HepG2 (cell line): ENCODE results near the gene MTM1. TPM values are rescaled to one million over a fixed set of nuclear protein-coding genes. Genes with fewer than 3 reads are reported as not detected.

ENCODE experiments used
- ATAC-seq: fragments of 200-7000 bp; cut with Tn5 transposase; 3 replicates; pipeline ENCODE4 v1.9.1; 2020; ENCODE audit warnings: mild to moderate bottlenecking, moderate library complexity
- BruUV-seq: library from RNA; stranded (reverse); fragments of 400-500 nt; replicated peaks from 2 replicates; lab custom pipeline; 2021; lab: Mats Ljungman, UMichigan
- CTCF ChIA-PET: fragments of 300-600 bp; formaldehyde crosslinking; extraction: SDS; loops from one replicate; lab custom pipeline; 2021; ENCODE audit warnings: low total read pairs, inconsistent platforms, low intra/inter-chr PET ratio; lab: Yijun Ruan, JAX
- POLR2A ChIA-PET: fragments of 350-600 bp; sonication (Branson Sonifier 250); formaldehyde crosslinking; loops from one replicate; lab custom pipeline; 2020; ENCODE audit warnings: antibody characterized with exemption, inconsistent platforms; lab: Yijun Ruan, JAX
- DNase-seq: peaks from one replicate; pipeline ENCODE4 v3.0.0-alpha.2; 2015; ENCODE audit warnings: low spot score
- FAIRE-seq: peaks from 3 replicates; lab custom pipeline; 2011; peaks lifted over from hg19 to GRCh38; lab: Jason Lieb, UNC
- H2AFZ ChIP-seq: one replicate; pipeline ENCODE4 v1.6.1; 2011; ENCODE audit warnings: low read length, inconsistent platforms
- H3K27ac ChIP-seq: fragments of 300-600 bp; 3 replicates; pipeline ENCODE4 v1.8.0; 2011; ENCODE audit warnings: mixed run types, mild to moderate bottlenecking, mixed read lengths, low read length, inconsistent platforms; ENCODE audit not compliant: insufficient read depth; ENCODE audit errors: extremely low read length
- H3K27me3 ChIP-seq, 2 experiments: fragments of 200-600 bp in 1 of 2; 2 replicates in 1 of 2; 3 replicates in 1 of 2; pipeline versions ENCODE4 v1.6.0 to v1.8.0; 2011; ENCODE audit warnings: low read length in 2 of 2, mild to moderate bottlenecking in 2 of 2, moderate library complexity in 2 of 2, inconsistent platforms in 1 of 2; ENCODE audit not compliant: insufficient read depth in 2 of 2, control insufficient read depth in 1 of 2
- H3K36me3 ChIP-seq, 2 experiments: fragments of 200-600 bp in 1 of 2; replicated peaks in 1 of 2; 2 replicates in 1 of 2; 3 replicates in 1 of 2; pipeline versions ENCODE4 v1.5.1 to v1.8.0; 2011; ENCODE audit warnings: low read length in 2 of 2, inconsistent platforms in 1 of 2; ENCODE audit not compliant: insufficient read depth in 2 of 2, control insufficient read depth in 1 of 2
- H3K4me1 ChIP-seq: 2 replicates; pipeline ENCODE4 v1.5.1; 2012; ENCODE audit warnings: low read length, inconsistent platforms; ENCODE audit not compliant: insufficient read depth
- H3K4me2 ChIP-seq: 2 replicates; pipeline ENCODE4 v1.6.0; 2011; ENCODE audit warnings: low read depth, low read length, inconsistent platforms
- H3K4me3 ChIP-seq, 3 experiments: fragments of 200-600 bp in 1 of 3; sonication (generic), shearing (Covaris generic) in 1 of 3; replicated peaks in 1 of 3; 2 replicates each; pipeline ENCODE4 v1.5.1; 2011 to 2016; ENCODE audit warnings: low read length in 3 of 3, inconsistent platforms in 2 of 3, low read depth in 2 of 3, mild to moderate bottlenecking in 2 of 3, control low read depth in 1 of 3, mixed read lengths in 1 of 3; ENCODE audit not compliant: insufficient read depth in 1 of 3
- H3K79me2 ChIP-seq: one replicate; pipeline ENCODE4 v1.6.1; 2011; ENCODE audit warnings: low read length, inconsistent platforms; ENCODE audit not compliant: insufficient read depth
- H3K9ac ChIP-seq: 2 replicates; pipeline ENCODE4 v1.6.0; 2011; ENCODE audit warnings: mild to moderate bottlenecking, low read depth, low read length, inconsistent platforms; ENCODE audit not compliant: insufficient read depth
- H3K9me3 ChIP-seq: 2 replicates; pipeline ENCODE4 v1.5.1; 2012; ENCODE audit warnings: mild to moderate bottlenecking, low read length
- H4K20me1 ChIP-seq: 2 replicates; pipeline ENCODE4 v1.6.0; 2011; ENCODE audit warnings: inconsistent platforms, mild to moderate bottlenecking, low read length, moderate library complexity; ENCODE audit not compliant: insufficient read depth
- ATF1 ChIP-seq: IDR thresholded peaks from 2 replicates; pipeline ENCODE4 v1.6.1; 2016; ENCODE audit warnings: mild to moderate bottlenecking, control low read depth
- CEBPG ChIP-seq: IDR thresholded peaks from 2 replicates; pipeline ENCODE4 v1.6.1; 2016
- KDM4B ChIP-seq: sonication (generic); formaldehyde crosslinking; IDR thresholded peaks from 2 replicates; pipeline ENCODE4 v1.4.0; 2020; ENCODE audit warnings: missing genetic modification reagents
- KLF6 ChIP-seq: IDR thresholded peaks from 2 replicates; pipeline ENCODE4 v1.8.0; 2016; ENCODE audit warnings: missing biosample characterization, missing genetic modification reagents
- MZF1 ChIP-seq: sonication (generic); formaldehyde crosslinking; IDR thresholded peaks from 2 replicates; pipeline ENCODE4 v1.8.1; 2023; ENCODE audit warnings: mild to moderate bottlenecking, missing genetic modification reagents, borderline replicate concordance
- SOX13 ChIP-seq, 3 experiments: fragments of 450-650 bp in 1 of 3; sonication (generic) in 1 of 3; formaldehyde crosslinking in 1 of 3; IDR thresholded peaks in 2 of 3; conservative IDR thresholded peaks in 1 of 3; 2 replicates each; pipeline versions ENCODE4 v1.5.0 to v1.6.1; 2016 to 2020; ENCODE audit warnings: antibody characterized with exemption in 1 of 3, mild to moderate bottlenecking in 1 of 3, missing compliant biosample characterization in 1 of 3, missing genetic modification reagents in 1 of 3, moderate library complexity in 1 of 3
- TRIM24 ChIP-seq: sonication (generic); formaldehyde crosslinking; IDR thresholded peaks from 2 replicates; pipeline ENCODE4 v1.8.0; 2022; ENCODE audit warnings: mild to moderate bottlenecking, missing genetic modification reagents
- ZBTB8A ChIP-seq: sonication (generic); formaldehyde crosslinking; IDR thresholded peaks from 2 replicates; pipeline ENCODE4 v1.4.0; 2020; ENCODE audit warnings: mild to moderate bottlenecking, low read depth, missing genetic modification reagents, borderline replicate concordance
- ZIK1 ChIP-seq: sonication (generic); formaldehyde crosslinking; IDR thresholded peaks from 2 replicates; pipeline ENCODE4 v1.5.0; 2020; ENCODE audit warnings: mild to moderate bottlenecking, low read depth, missing genetic modification reagents, borderline replicate concordance
- ZNF136 ChIP-seq: sonication (generic); formaldehyde crosslinking; IDR thresholded peaks from 2 replicates; pipeline ENCODE4 v1.8.1; 2022; ENCODE audit warnings: low read depth, mild to moderate bottlenecking, moderate library complexity, missing genetic modification reagents
- ZNF20 ChIP-seq: sonication (generic); formaldehyde crosslinking; IDR thresholded peaks from 2 replicates; pipeline ENCODE4 v1.4.0; 2020; ENCODE audit warnings: mild to moderate bottlenecking, moderate library complexity, missing genetic modification reagents
- ZNF382 ChIP-seq: sonication (generic); formaldehyde crosslinking; IDR thresholded peaks from 2 replicates; pipeline ENCODE4 v1.5.0; 2020; ENCODE audit warnings: missing genetic modification reagents, mild to moderate bottlenecking, borderline replicate concordance
- ZNF446 ChIP-seq: sonication (generic); formaldehyde crosslinking; IDR thresholded peaks from 2 replicates; pipeline ENCODE4 v1.5.0; 2020; ENCODE audit warnings: mild to moderate bottlenecking, missing genetic modification reagents
- ZNF776 ChIP-seq: sonication (generic); formaldehyde crosslinking; IDR thresholded peaks from 2 replicates; pipeline ENCODE4 v1.4.0; 2020; ENCODE audit warnings: mild to moderate bottlenecking, missing genetic modification reagents
- ZNF788 ChIP-seq: sonication (generic); formaldehyde crosslinking; IDR thresholded peaks from 2 replicates; pipeline ENCODE4 v1.5.0; 2020; ENCODE audit warnings: mild to moderate bottlenecking, missing genetic modification reagents, borderline replicate concordance
- WGBS: methylation state at CpG from one replicate; pipeline ENCODE4 v1.1.6; 2017; ENCODE audit warnings: low lambda C conversion rate; 5-methylcytosine and 5-hydroxymethylcytosine counted together
- in situ Hi-C: cut with HindIII; loops from 2 replicates; pipeline ENCODE4 v1.10.0; 2017; ENCODE audit warnings: low pct_unique_long_range_greater_than_20kb; ENCODE audit not compliant: extremely low pct_ligation_motif_present
- intact Hi-C: fragments of 100-400 bp; cut with micrococcal nuclease; formaldehyde crosslinking; loops from one replicate; pipeline ENCODE4 v1.10.0; 2022; ENCODE audit not compliant: unreplicated experiment
- polyA plus RNA-seq, 8 experiments: library from polyadenylated mRNA; depleted of rRNA in 3 of 8; stranded (reverse) in 7 of 8; unstranded in 1 of 8; fragments of >200 nt; fragmentation: Illumina TruSeq in 4 of 8; extraction: Trizol in 4 of 8; gene quantifications; 2 replicates each; pipeline versions ENCODE4 v1.2.1 to v1.2.3, GENCODE V29; 2011 to 2016; ENCODE audit warnings: low read depth in 4 of 8, missing spikeins in 1 of 8, mixed read lengths in 1 of 8; ENCODE audit not compliant: insufficient read depth in 1 of 8
- total RNA-seq, 5 experiments: library from RNA; depleted of rRNA; stranded (reverse); fragments of >200 nt; fragmentation: Illumina TruSeq; extraction: Trizol; gene quantifications; 2 replicates each; pipeline ENCODE4 v1.2.3, GENCODE V29; 2016; ENCODE audit warnings: low read depth in 1 of 5
- TF ChIP-seq, protein P1 (sequence below): sonication (generic); formaldehyde crosslinking; IDR thresholded peaks from 2 replicates; pipeline ENCODE4 v1.5.1; 2020; ENCODE audit warnings: mild to moderate bottlenecking, moderate library complexity, missing genetic modification reagents
- TF ChIP-seq, protein P2 (sequence below): IDR thresholded peaks from 2 replicates; pipeline ENCODE4 v1.6.1; 2018; ENCODE audit warnings: missing genetic modification reagents
- TF ChIP-seq, protein P3 (sequence below): sonication (generic); formaldehyde crosslinking; IDR thresholded peaks from 2 replicates; pipeline ENCODE4 v1.5.0; 2020; ENCODE audit warnings: missing genetic modification reagents, mild to moderate bottlenecking, borderline replicate concordance
- TF ChIP-seq, protein P4 (sequence below): fragments of 450-650 bp; IDR thresholded peaks from 2 replicates; pipeline ENCODE4 v1.6.1; 2017; ENCODE audit warnings: mild to moderate bottlenecking

MTM1 gene
- total and polyA plus RNA-seq, 2 of the 13 experiments (the other 11 are each of a cell fraction or from before 2014, with no cell fraction given) = 12.0 to 15.2 TPM

DNA sequence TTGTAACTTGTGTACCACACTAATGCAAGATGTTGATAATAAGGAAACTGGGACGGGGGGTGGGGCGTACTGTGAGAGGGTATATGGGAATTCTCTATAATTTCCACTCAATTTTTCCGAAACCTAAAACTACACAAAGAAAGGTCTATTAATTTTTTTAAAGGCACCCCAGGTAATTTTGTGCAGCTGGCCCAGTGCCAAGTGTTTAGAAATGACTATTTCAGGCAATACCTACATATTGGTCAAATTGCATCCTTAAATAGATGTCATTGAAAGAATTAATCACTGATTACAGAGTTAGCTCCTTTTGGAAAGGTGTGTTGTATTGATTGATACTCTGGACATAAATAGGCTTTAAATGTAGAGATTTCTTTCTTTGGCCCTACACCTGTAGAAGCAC lies 114.7 kb downstream of the MTM1 start:
- ATAC-seq = no peak
- H3K36me3 ChIP-seq = no peaks in the 10 kb centered on the region
- no peaks in the 10 kb centered on the region for H4K20me1 ChIP-seq
- no peak overlapping the region for H3K4me3 ChIP-seq
- BruUV-seq = no TSS peak
- H3K27me3 ChIP-seq = no peaks in the 10 kb centered on the region
- no peak overlapping the region for H2AFZ ChIP-seq
- no peak overlapping the region for H3K27ac ChIP-seq
- no peak overlapping the region for H3K9ac ChIP-seq
- 52% methylated on average over 3 of the region's 3 CpGs for WGBS
- H3K9me3 ChIP-seq = no peaks in the 10 kb centered on the region
- intact Hi-C loops (loop anchor here (2.0 kb wide), 1 partner anchor 34 kb away; no protein-coding TSS in a partner anchor), in situ Hi-C loops (loop anchor here (10.0 to 25.0 kb wide), 2 partner anchors 138 to 721 kb away; no protein-coding TSS in a partner anchor)
- H3K4me1 ChIP-seq = no peaks in the 10 kb centered on the region
- ChIA-PET CTCF (interaction anchor here (1.3 to 2.4 kb wide), 2 partner anchors 34 to 139 kb away, joined by 4 to 14 read pairs; no protein-coding TSS in a partner anchor), POLR2A (no interaction called here)
- DNase-seq = no peak
- FAIRE-seq = no peak
- no peaks in the 10 kb centered on the region for H3K79me2 ChIP-seq
- TF ChIP-seq ZBTB8A (CRISPR knock-in tag) (no peak), TRIM24 (CRISPR knock-in tag) (no peak), MZF1 (CRISPR knock-in tag) (no peak), KDM4B (CRISPR knock-in tag) (no peak), ZNF776 (CRISPR knock-in tag) (no peak), SOX13 (IDR thresholded peaks at IDR 0.05) (no peak), SOX13 (CRISPR knock-in tag; conservative IDR thresholded peaks at IDR 0.05 in 1 of 2, IDR thresholded peaks at IDR 0.05 in 1 of 2) (no peak), KLF6 (CRISPR knock-in tag) (no peak), ZIK1 (no peak), CEBPG (CRISPR knock-in tag) (no peak), ZNF20 (no peak), ZNF136 (CRISPR knock-in tag) (no peak), ZNF446 (CRISPR knock-in tag) (no peak), ATF1 (no peak), ZNF788 (CRISPR knock-in tag) (no peak), ZNF382 (CRISPR knock-in tag) (no peak)
- TF ChIP-seq, protein P1, sequence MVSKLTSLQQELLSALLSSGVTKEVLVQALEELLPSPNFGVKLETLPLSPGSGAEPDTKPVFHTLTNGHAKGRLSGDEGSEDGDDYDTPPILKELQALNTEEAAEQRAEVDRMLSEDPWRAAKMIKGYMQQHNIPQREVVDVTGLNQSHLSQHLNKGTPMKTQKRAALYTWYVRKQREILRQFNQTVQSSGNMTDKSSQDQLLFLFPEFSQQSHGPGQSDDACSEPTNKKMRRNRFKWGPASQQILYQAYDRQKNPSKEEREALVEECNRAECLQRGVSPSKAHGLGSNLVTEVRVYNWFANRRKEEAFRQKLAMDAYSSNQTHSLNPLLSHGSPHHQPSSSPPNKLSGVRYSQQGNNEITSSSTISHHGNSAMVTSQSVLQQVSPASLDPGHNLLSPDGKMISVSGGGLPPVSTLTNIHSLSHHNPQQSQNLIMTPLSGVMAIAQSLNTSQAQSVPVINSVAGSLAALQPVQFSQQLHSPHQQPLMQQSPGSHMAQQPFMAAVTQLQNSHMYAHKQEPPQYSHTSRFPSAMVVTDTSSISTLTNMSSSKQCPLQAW (CRISPR knock-in tag) = no peak
- TF ChIP-seq, protein P2, sequence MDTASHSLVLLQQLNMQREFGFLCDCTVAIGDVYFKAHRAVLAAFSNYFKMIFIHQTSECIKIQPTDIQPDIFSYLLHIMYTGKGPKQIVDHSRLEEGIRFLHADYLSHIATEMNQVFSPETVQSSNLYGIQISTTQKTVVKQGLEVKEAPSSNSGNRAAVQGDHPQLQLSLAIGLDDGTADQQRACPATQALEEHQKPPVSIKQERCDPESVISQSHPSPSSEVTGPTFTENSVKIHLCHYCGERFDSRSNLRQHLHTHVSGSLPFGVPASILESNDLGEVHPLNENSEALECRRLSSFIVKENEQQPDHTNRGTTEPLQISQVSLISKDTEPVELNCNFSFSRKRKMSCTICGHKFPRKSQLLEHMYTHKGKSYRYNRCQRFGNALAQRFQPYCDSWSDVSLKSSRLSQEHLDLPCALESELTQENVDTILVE (CRISPR knock-in tag) = no peak
- TF ChIP-seq, protein P3, sequence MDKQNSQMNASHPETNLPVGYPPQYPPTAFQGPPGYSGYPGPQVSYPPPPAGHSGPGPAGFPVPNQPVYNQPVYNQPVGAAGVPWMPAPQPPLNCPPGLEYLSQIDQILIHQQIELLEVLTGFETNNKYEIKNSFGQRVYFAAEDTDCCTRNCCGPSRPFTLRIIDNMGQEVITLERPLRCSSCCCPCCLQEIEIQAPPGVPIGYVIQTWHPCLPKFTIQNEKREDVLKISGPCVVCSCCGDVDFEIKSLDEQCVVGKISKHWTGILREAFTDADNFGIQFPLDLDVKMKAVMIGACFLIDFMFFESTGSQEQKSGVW (CRISPR knock-in tag) = no peak
- TF ChIP-seq, protein P4, sequence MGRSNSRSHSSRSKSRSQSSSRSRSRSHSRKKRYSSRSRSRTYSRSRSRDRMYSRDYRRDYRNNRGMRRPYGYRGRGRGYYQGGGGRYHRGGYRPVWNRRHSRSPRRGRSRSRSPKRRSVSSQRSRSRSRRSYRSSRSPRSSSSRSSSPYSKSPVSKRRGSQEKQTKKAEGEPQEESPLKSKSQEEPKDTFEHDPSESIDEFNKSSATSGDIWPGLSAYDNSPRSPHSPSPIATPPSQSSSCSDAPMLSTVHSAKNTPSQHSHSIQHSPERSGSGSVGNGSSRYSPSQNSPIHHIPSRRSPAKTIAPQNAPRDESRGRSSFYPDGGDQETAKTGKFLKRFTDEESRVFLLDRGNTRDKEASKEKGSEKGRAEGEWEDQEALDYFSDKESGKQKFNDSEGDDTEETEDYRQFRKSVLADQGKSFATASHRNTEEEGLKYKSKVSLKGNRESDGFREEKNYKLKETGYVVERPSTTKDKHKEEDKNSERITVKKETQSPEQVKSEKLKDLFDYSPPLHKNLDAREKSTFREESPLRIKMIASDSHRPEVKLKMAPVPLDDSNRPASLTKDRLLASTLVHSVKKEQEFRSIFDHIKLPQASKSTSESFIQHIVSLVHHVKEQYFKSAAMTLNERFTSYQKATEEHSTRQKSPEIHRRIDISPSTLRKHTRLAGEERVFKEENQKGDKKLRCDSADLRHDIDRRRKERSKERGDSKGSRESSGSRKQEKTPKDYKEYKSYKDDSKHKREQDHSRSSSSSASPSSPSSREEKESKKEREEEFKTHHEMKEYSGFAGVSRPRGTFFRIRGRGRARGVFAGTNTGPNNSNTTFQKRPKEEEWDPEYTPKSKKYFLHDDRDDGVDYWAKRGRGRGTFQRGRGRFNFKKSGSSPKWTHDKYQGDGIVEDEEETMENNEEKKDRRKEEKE = no peak
- H3K4me2 ChIP-seq = no peak overlapping the region
